IMR-90 (cell line): ENCODE data around the gene CAMTA1. TPM values are rescaled to one million over a fixed set of nuclear protein-coding genes. Genes with fewer than 3 reads are reported as not detected.

Source experiments
- ATAC-seq: fragments of 200-7000 bp; cut with Tn5 transposase; 2 replicates; pipeline ENCODE4 v1.9.1; 2020; ENCODE audit warnings: low read depth, mild to moderate bottlenecking, moderate library complexity
- BruUV-seq: library from RNA; stranded (reverse); fragments of 400-500 nt; replicated peaks from 2 replicates; lab custom pipeline; 2021; lab: Mats Ljungman, UMichigan
- CTCF ChIA-PET: fragments of 300-600 bp; formaldehyde crosslinking; extraction: SDS; loops from one replicate; lab custom pipeline; 2021; ENCODE audit warnings: antibody characterized with exemption; lab: Yijun Ruan, JAX
- POLR2A ChIA-PET: fragments of 300-600 bp; sonication (Branson Sonifier 250); formaldehyde crosslinking; loops from one replicate; lab custom pipeline; 2022; ENCODE audit warnings: antibody characterized with exemption; ENCODE audit not compliant: unreplicated experiment; lab: Charles Lee
- DNase-seq: peaks from one replicate; pipeline ENCODE4 v3.0.0; 2013
- H2AFZ ChIP-seq: replicated peaks from 2 replicates; pipeline ENCODE3; 2013; ENCODE audit warnings: low read length, mild to moderate bottlenecking; ENCODE audit not compliant: poor library complexity
- H2AK5ac ChIP-seq: 2 replicates; pipeline ENCODE4 v1.6.1; 2013; ENCODE audit warnings: low read depth, low read length, inconsistent platforms
- H2AK9ac ChIP-seq: replicated peaks from 2 replicates; pipeline ENCODE3; 2013; ENCODE audit warnings: mild to moderate bottlenecking, low read depth, low read length, moderate library complexity; ENCODE audit not compliant: poor library complexity
- H2BK120ac ChIP-seq: 2 replicates; pipeline ENCODE4 v1.6.1; 2013; ENCODE audit warnings: low read depth, low read length, inconsistent platforms
- H2BK15ac ChIP-seq: 3 replicates; pipeline ENCODE4 v1.6.1; 2013; ENCODE audit warnings: low read depth, low read length, inconsistent platforms
- H2BK20ac ChIP-seq: 2 replicates; pipeline ENCODE4 v1.6.1; 2013; ENCODE audit warnings: low read depth, mild to moderate bottlenecking, inconsistent platforms, low read length, moderate library complexity
- H2BK5ac ChIP-seq: 2 replicates; pipeline ENCODE4 v1.6.1; 2013; ENCODE audit warnings: mild to moderate bottlenecking, low read depth, low read length, inconsistent platforms; ENCODE audit not compliant: poor library complexity, severe bottlenecking
- H3K14ac ChIP-seq: replicated peaks from 2 replicates; pipeline ENCODE4 v1.6.1; 2013; ENCODE audit warnings: low read depth, low read length, inconsistent platforms
- H3K18ac ChIP-seq: 2 replicates; pipeline ENCODE4 v1.6.1; 2013; ENCODE audit warnings: low read depth, low read length, control low read depth
- H3K23ac ChIP-seq: 2 replicates; pipeline ENCODE4 v1.6.1; 2013; ENCODE audit warnings: low read depth, low read length, inconsistent platforms
- H3K27ac ChIP-seq: 2 replicates; pipeline ENCODE4 v1.5.1; 2013; ENCODE audit warnings: mild to moderate bottlenecking, control low read depth, low read length; ENCODE audit not compliant: insufficient read depth
- H3K27me3 ChIP-seq: 2 replicates; pipeline ENCODE4 v1.6.1; 2013; ENCODE audit warnings: low read length; ENCODE audit not compliant: control insufficient read depth, insufficient read depth
- H3K36me3 ChIP-seq: 2 replicates; pipeline ENCODE4 v1.6.1; 2013; ENCODE audit warnings: low read length, mixed read lengths; ENCODE audit not compliant: control insufficient read depth, insufficient read depth
- H3K4ac ChIP-seq: 2 replicates; pipeline ENCODE4 v1.6.1; 2013; ENCODE audit warnings: low read depth, low read length, inconsistent platforms
- H3K4me1 ChIP-seq: 2 replicates; pipeline ENCODE4 v1.6.1; 2013; ENCODE audit warnings: low read length, mixed read lengths; ENCODE audit not compliant: control insufficient read depth, insufficient read depth
- H3K4me2 ChIP-seq: 2 replicates; pipeline ENCODE4 v1.6.1; 2013; ENCODE audit warnings: low read depth, mild to moderate bottlenecking, control low read depth, low read length, moderate library complexity
- H3K4me3 ChIP-seq: 2 replicates; pipeline ENCODE4 v1.5.1; 2013; ENCODE audit warnings: low read depth, mild to moderate bottlenecking, control low read depth, low read length, moderate library complexity; ENCODE audit not compliant: insufficient read depth
- H3K56ac ChIP-seq: 2 replicates; pipeline ENCODE4 v1.6.1; 2013; ENCODE audit warnings: low read length, inconsistent platforms; ENCODE audit not compliant: insufficient read depth; ENCODE audit errors: extremely low read depth
- H3K79me1 ChIP-seq, 2 experiments: 2 replicates each; pipeline ENCODE4 v1.6.1; 2013; ENCODE audit warnings: low read length in 2 of 2, inconsistent platforms in 1 of 2, low read depth in 1 of 2
- H3K9ac ChIP-seq: 2 replicates; pipeline ENCODE4 v1.6.1; 2013; ENCODE audit warnings: low read depth, low read length, control low read depth
- H3K9me1 ChIP-seq: 2 replicates; pipeline ENCODE4 v1.6.1; 2013; ENCODE audit warnings: low read length, inconsistent platforms; ENCODE audit not compliant: insufficient read depth
- H3K9me3 ChIP-seq: 2 replicates; pipeline ENCODE4 v1.6.1; 2013; ENCODE audit warnings: low read length; ENCODE audit not compliant: control insufficient read depth, insufficient read depth
- H4K20me1 ChIP-seq: 2 replicates; pipeline ENCODE4 v1.6.1; 2013; ENCODE audit warnings: low read length, inconsistent platforms; ENCODE audit not compliant: insufficient read depth
- H4K5ac ChIP-seq: 2 replicates; pipeline ENCODE4 v1.6.1; 2013; ENCODE audit warnings: mild to moderate bottlenecking, low read depth, low read length, control low read depth
- H4K8ac ChIP-seq, 2 experiments: 2 replicates each; pipeline ENCODE4 v1.6.1; 2013; ENCODE audit warnings: low read depth in 2 of 2, low read length in 2 of 2, control low read depth in 1 of 2, inconsistent platforms in 1 of 2
- H4K91ac ChIP-seq: 2 replicates; pipeline ENCODE4 v1.6.1; 2013; ENCODE audit warnings: low read depth, low read length, inconsistent platforms; ENCODE audit not compliant: insufficient read depth
- CEBPB ChIP-seq: IDR thresholded peaks from 2 replicates; pipeline ENCODE4 v1.6.1; 2012; ENCODE audit warnings: low read depth, low read length, improper control_type of control experiment
- MXI1 ChIP-seq: IDR thresholded peaks from 2 replicates; pipeline ENCODE4 v1.6.1; 2012; ENCODE audit warnings: low read depth, mild to moderate bottlenecking, low read length, moderate library complexity, borderline replicate concordance
- RAD21 ChIP-seq: IDR thresholded peaks from 2 replicates; pipeline ENCODE4 v1.6.1; 2012; ENCODE audit warnings: low read length, improper control_type of control experiment
- WGBS, 2 experiments: methylation state at CpG; one replicate each; pipeline versions ENCODE4 v1.1.5 to v1.1.7; 2013; ENCODE audit warnings: missing lambda C conversion rate in 2 of 2; ENCODE audit not compliant: insufficient read length in 1 of 2; ENCODE audit errors: extremely low coverage in 2 of 2; 5-methylcytosine and 5-hydroxymethylcytosine counted together
- dilution Hi-C: fragments of 300-500 bp; cut with HindIII; formaldehyde crosslinking; loops from one replicate; pipeline ENCODE4 v1.14.3; 2018; ENCODE audit warnings: low sequenced_read_pairs; ENCODE audit not compliant: unreplicated experiment
- in situ Hi-C: fragments of 300-500 bp; cut with MboI; formaldehyde crosslinking; loops from 3 replicates; pipeline ENCODE4 v1.14.3; 2019; ENCODE audit warnings: low sequenced_read_pairs, inconsistent platforms, mixed read lengths
- intact Hi-C: fragments of 100-400 bp; cut with micrococcal nuclease; formaldehyde crosslinking; loops from 2 replicates; pipeline ENCODE4 v1.10.0; 2022
- polyA plus RNA-seq, 3 experiments: library from polyadenylated mRNA; depleted of rRNA; stranded (reverse); fragments of >200 nt; gene quantifications; 2 replicates each; pipeline ENCODE4 v1.2.3, GENCODE V29; 2012; ENCODE audit warnings: low replicate concordance in 1 of 3
- total RNA-seq: library from RNA; depleted of rRNA; stranded (reverse); fragments of >200 nt; gene quantifications from 2 replicates; pipeline ENCODE4 v1.2.3, GENCODE V29; 2012

CAMTA1 gene
- total and polyA plus RNA-seq, 2 of the 4 experiments (the other 2 are of a cell fraction): 35.5 to 74.3 TPM

DNA sequence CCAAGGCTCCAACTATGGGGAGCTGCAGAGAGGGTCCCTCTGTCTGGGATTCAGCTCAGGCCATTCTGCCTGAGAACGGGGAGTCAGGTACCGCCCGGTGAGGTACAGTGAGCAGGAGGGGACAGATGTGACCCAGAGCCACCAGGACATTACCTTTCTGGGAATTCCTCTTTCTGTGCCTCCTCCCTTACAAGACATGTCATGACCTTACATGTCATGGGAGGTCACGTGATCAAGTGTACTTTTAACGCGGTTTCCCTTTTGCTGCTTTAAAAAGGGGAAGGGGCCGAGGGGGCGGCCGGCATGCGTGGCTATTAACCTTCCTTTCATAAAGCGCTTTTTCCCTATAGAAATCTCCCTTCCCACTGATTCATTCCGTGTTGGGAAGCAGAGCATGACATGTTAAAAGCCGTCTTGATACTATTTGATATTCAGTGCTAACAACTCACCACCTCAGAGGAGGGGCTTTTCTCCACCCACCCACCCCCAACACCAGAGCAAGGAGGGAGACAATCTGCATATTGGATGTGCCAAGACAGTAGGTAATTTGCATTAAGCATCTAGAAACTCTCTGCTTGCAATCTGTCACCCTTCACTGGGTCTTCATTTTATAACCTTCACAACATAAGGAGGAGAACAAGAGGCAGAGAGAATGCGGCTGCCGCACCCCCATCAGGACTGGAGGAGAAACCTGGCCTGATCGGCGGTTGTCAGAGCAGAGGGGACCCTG lies 872.2 kb downstream of the CAMTA1 start:
- H2AK5ac ChIP-seq: no peak overlapping the region
- POLR2A ChIA-PET: no interaction called here
- H3K4me2 ChIP-seq: no peak overlapping the region
- no peak overlapping the region for H3K9ac ChIP-seq
- H3K36me3 ChIP-seq: no peaks in the 10 kb centered on the region
- no peak overlapping the region for H2BK5ac ChIP-seq
- no peak overlapping the region for H3K56ac ChIP-seq
- no peak for DNase-seq
- H3K14ac ChIP-seq: no peak overlapping the region
- H2BK20ac ChIP-seq: no peak overlapping the region
- no peak overlapping the region for H2AFZ ChIP-seq
- no peaks in the 10 kb centered on the region for H3K79me1 ChIP-seq
- H3K4me1 ChIP-seq: no peaks in the 10 kb centered on the region
- no peak overlapping the region for H2BK120ac ChIP-seq
- H2AK9ac ChIP-seq: no peak overlapping the region
- ATAC-seq: no peak
- in situ Hi-C loops (loop anchor here (25.0 kb wide), 1 partner anchor 655 kb away; the partner anchor contains the start of gene SLC45A1), dilution Hi-C loops (no loop called here), intact Hi-C loops (no loop called here)
- H3K4me3 ChIP-seq: no peak overlapping the region
- TF ChIP-seq RAD21 (no peak), MXI1 (no peak), CEBPB (no peak)
- no TSS peak for BruUV-seq
- no peak overlapping the region for H3K4ac ChIP-seq
- H3K9me3 ChIP-seq: no peaks in the 10 kb centered on the region
- no peak overlapping the region for H4K5ac ChIP-seq
- no peak overlapping the region for H3K18ac ChIP-seq
- no peak overlapping the region for H3K27ac ChIP-seq
- 60% methylated on average over 7 of the region's 17 CpGs; no CpG with 5 or more reads in 1 of the 2 experiments for WGBS, 2 experiments
- peaks cover 22% of the 10 kb centered on the region for H3K27me3 ChIP-seq
- no peak overlapping the region for H2BK15ac ChIP-seq
- H4K91ac ChIP-seq: no peak overlapping the region
- no peak overlapping the region for H4K8ac ChIP-seq
- H4K20me1 ChIP-seq: no peaks in the 10 kb centered on the region
- CTCF ChIA-PET: interaction anchor here (1.1 kb wide), 1 partner anchor 11 kb away, joined by 3 read pairs; no protein-coding TSS in a partner anchor
- no peaks in the 10 kb centered on the region for H3K9me1 ChIP-seq
- no peak overlapping the region for H3K23ac ChIP-seq
